Cardiac muscle cell (in vitro differentiated cells and primary cell): ENCODE results near the gene OVAAL. TPM values are rescaled to one million over a fixed set of nuclear protein-coding genes. Genes with fewer than 3 reads are reported as not detected.
A peak's percentile ranks its signal among the peaks of the same experiment; 100 is the strongest.
"Not testable (repeated sequence)": the region's sequence is repeated elsewhere in the genome, so short reads cannot be mapped to it uniquely, and the experiment has no call there.

Experiments
- DNase-seq, 2 donors: peaks; one replicate each; pipeline versions ENCODE4 v3.0.0 to v3.0.0-alpha.2; 2010 to 2017; ENCODE audit warnings: low read depth in 1 of 2, low spot score in 1 of 2
- H3K27ac ChIP-seq: fragments of 200-600 bp; sonication (generic); 2 replicates; pipeline ENCODE4 v1.5.1; 2016
- H3K27me3 ChIP-seq: fragments of 200-600 bp; sonication (generic); 2 replicates; pipeline ENCODE4 v1.6.0; 2016; ENCODE audit warnings: control low read depth
- H3K36me3 ChIP-seq: fragments of 200-600 bp; sonication (generic); 2 replicates; pipeline ENCODE4 v1.5.1; 2016; ENCODE audit warnings: control low read depth
- H3K4me1 ChIP-seq: fragments of 200-600 bp; sonication (generic); 2 replicates; pipeline ENCODE4 v1.8.1; 2017; ENCODE audit warnings: low read depth, mild to moderate bottlenecking, mixed run types
- H3K4me3 ChIP-seq: fragments of 200-600 bp; sonication (generic); 2 replicates; pipeline ENCODE4 v1.5.1; 2016; ENCODE audit warnings: mild to moderate bottlenecking
- H3K9me3 ChIP-seq: fragments of 200-600 bp; sonication (generic); 2 replicates; pipeline ENCODE4 v1.5.1; 2017; ENCODE audit warnings: low read depth, mild to moderate bottlenecking, control low read depth
- CTCF ChIP-seq: IDR thresholded peaks from 2 replicates; pipeline ENCODE4 v1.5.1; 2012; ENCODE audit warnings: low read depth, mild to moderate bottlenecking, low read length
- polyA plus RNA-seq: library from polyadenylated mRNA; unstranded; fragments of >200 nt; fragmentation: Nextera tagmentation; extraction: Ambion mirVana; gene quantifications from 2 replicates; pipeline ENCODE4 v1.2.1, GENCODE V29; 2016
- total RNA-seq: library from RNA; depleted of rRNA; stranded (reverse); fragments of >200 nt; gene quantifications from 2 replicates; pipeline ENCODE4 v1.2.3, GENCODE V29; 2016

Gene OVAAL
- total and polyA plus RNA-seq, 2 experiments from 2014 or later, result 0.21 to 2.5 TPM

GRCh38 chr1:180550241-180550640, 8.5 kb upstream of the OVAAL start:
- Histone ChIP-seq H3K9me3 (no peaks in the 10 kb centered on the region), H3K36me3 (no peaks in the 10 kb centered on the region), H3K4me3 (no peak overlapping the region), H3K27ac (no peak overlapping the region), H3K4me1 (peaks cover 30% of the 10 kb centered on the region), H3K27me3 (no peaks in the 10 kb centered on the region)
- DNase-seq, result no peak
- TF ChIP-seq CTCF, result no peak

GRCh38 chr1:180551997-180552396, 6.8 kb upstream of the OVAAL start:
- H3K36me3 ChIP-seq, result no peaks in the 10 kb centered on the region
- H3K9me3 ChIP-seq, result no peaks in the 10 kb centered on the region
- no peak overlapping the region for H3K27ac ChIP-seq
- no peak overlapping the region for H3K4me3 ChIP-seq
- no peak for DNase-seq
- H3K27me3 ChIP-seq, result no peaks in the 10 kb centered on the region
- peaks cover 22% of the 10 kb centered on the region for H3K4me1 ChIP-seq
- no peak for TF ChIP-seq CTCF

DNA sequence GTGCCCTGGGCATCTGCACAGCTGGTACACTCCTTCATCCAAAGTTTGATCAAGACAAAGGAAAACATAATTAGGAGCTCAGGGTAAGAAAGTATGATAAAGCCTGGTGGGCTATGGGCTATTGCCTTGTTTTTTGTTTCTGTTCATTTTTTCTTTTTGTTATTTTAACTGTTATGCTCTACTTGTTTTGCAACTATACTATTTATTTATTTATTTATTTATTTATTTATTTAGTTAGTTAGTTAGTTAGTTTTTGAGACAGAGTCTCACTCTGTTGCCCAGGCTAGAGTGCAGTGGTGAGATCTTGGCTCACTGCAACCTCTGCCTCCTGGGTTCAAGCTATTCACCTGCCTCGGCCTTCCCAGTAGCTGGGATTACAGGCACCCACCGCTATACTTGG, 5.7 kb upstream of the OVAAL start:
- DNase-seq, H3K9me3 ChIP-seq, H3K36me3 ChIP-seq, H3K27ac ChIP-seq, H3K27me3 ChIP-seq, H3K4me3 ChIP-seq: not testable (repeated sequence)
- peaks cover 15% of the 10 kb centered on the region for H3K4me1 ChIP-seq

DNA sequence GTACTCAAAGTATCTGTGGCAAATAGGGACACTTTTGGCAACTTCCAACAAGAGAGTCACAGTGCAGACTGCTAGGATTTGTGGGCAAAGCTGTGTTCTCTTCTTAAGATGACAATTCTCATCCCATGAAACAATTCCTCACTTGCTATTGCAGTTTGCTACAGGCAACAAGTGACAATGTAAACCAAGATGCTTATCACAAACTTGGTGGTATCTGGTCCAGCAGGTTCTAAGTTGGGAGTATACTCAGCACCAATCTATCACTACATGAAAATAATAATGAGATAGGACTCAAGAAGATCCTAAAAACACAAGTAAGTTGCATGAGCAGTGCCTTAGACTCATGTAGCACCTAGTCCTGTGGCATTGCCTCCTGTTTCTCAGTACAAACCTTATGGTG, 3.4 kb upstream of the OVAAL start:
- H3K27ac ChIP-seq, result no peak overlapping the region
- TF ChIP-seq CTCF, result no peak
- no peak overlapping the region for H3K4me3 ChIP-seq
- no peak for DNase-seq
- peaks cover 16% of the 10 kb centered on the region for H3K4me1 ChIP-seq
- no peaks in the 10 kb centered on the region for H3K9me3 ChIP-seq
- no peaks in the 10 kb centered on the region for H3K27me3 ChIP-seq
- no peaks in the 10 kb centered on the region for H3K36me3 ChIP-seq

DNA sequence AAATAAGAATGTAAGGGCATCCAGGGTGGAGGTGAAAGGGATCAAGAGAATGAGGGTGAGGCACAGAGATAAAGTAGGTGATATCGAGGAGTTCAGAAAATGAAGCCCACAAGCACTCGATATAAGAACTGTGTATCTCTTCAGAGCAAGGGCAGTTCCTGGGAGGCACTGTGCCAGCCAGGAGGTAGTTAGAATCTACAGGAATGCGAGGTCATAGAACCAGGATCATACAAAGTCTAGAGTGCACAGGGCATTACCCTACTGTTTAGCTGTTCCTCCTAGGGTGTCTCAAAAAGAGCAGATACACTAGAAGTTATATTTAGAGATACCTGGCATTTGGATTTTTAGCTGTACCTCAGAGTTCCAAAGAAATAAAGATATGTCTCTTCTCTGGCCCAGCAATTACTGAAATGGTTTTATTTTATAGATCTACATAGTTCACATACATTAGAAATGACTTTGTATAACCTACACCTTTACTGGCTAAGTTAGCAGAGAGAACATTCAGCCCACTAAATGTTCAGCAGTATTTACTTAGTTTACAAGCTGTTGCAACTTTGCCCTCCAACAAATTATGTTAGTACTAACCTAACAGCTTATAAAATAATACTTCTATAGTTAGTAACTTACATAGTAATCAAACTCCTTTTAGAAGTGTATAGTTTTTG, 1.6 kb downstream of the OVAAL start:
- Histone ChIP-seq H3K9me3 (no peaks in the 10 kb centered on the region), H3K4me1 (peaks cover 43% of the 10 kb centered on the region), H3K36me3 (no peaks in the 10 kb centered on the region), H3K27ac (peak overlapping the region; percentile 63), H3K4me3 (no peak overlapping the region), H3K27me3 (no peaks in the 10 kb centered on the region)
- no peak for TF ChIP-seq CTCF
- no peak for DNase-seq

DNA sequence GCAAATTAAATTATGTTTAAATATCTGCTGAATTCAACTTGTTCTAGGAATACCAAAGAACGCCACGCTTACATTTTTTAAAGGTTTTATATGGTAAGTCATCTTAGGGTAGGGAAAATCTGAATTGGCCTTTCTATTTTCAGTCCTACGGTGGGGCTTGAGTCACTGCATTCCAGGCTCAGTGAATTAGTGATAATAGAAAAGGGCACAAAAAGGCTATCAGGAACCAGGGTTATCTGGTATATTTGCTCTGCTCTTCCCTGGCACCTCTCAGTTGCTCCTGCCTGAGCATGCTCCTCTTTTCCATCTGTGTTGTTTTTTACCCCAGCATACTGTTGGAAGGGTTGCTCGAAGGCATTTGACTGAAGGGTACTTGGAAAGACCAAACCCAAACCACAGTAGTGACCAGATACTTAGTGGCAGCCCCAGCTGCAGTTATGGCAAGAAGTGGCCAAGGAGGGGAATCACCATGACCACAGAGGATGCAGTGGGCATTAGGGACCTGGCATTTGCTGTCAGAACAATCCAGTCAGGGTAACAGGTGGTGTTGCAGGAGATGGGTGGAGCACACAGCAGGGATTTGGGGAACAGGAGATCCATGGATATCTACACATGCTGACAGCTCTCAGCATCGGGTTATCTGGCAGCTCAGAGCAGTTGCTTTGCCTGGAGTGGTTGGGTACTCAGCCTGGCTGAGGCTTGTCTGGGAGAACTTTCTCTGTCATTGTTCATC, 2.3 kb downstream of the OVAAL start:
- TF ChIP-seq CTCF, result no peak
- no peaks in the 10 kb centered on the region for H3K36me3 ChIP-seq
- no peaks in the 10 kb centered on the region for H3K9me3 ChIP-seq
- H3K27ac ChIP-seq, result peak overlapping the region; percentile 63
- peak in 1 of 2 donors; percentile 21 for DNase-seq
- peaks cover 43% of the 10 kb centered on the region for H3K4me1 ChIP-seq
- H3K4me3 ChIP-seq, result no peak overlapping the region
- H3K27me3 ChIP-seq, result no peaks in the 10 kb centered on the region
